ENCODE data around the gene SLIT3.

GRCh38 chr5:168707716-168708695 lies 592.9 kb downstream of the SLIT3 start:
- TF ChIP-seq FOXK2 (IDR thresholded peaks at IDR 0.05) (no peak), SUZ12 (IDR thresholded peaks at IDR 0.05) (no peak), FOXA1 (IDR thresholded peaks at IDR 0.05) (no peak), SP1 (IDR thresholded peaks at IDR 0.05) (no peak), ARNT (IDR thresholded peaks at IDR 0.05) (no peak), ELF4 (IDR thresholded peaks at IDR 0.05) (no peak), TARDBP (IDR thresholded peaks at IDR 0.05) (no peak), PKNOX1 (IDR thresholded peaks at IDR 0.05) (no peak), FOXM1 (IDR thresholded peaks at IDR 0.05; ENCODE audit: borderline replicate concordance) (no peak), L3MBTL2 (conservative IDR thresholded peaks at IDR 0.05) (no peak), NFRKB (IDR thresholded peaks at IDR 0.05) (no peak), HDGF (IDR thresholded peaks at IDR 0.05; ENCODE audit: borderline replicate concordance) (no peak), BHLHE40 (IDR thresholded peaks at IDR 0.05; ENCODE audit: borderline replicate concordance) (no peak)
